Stimulated activated CD4-positive, alpha-beta T cell treated with anti-CD3 and anti-CD28 coated beads, Interleukin-4, amount 100 ng/mL, for 48 hours (primary cell): ENCODE measurements around the gene SMC1B.
"Not testable (repeated sequence)": the region's sequence is repeated elsewhere in the genome, so short reads cannot be mapped to it uniquely, and the experiment has no call there.

ENCODE experiments used
- DNase-seq, 2 donors: peaks; one replicate each; pipeline ENCODE4 v3.0.0-alpha.2; 2020; ENCODE audit warnings: low read depth in 2 of 2

SMC1B gene

GRCh38 chr22:45413368-45414211, at the start of gene SMC1B, which contains the start of gene RIBC2:
Gene SMC1B, minus strand, starts transcription at chr22:45413599. Its CDS starts 32 bp downstream, at chr22:45413567.
Gene RIBC2, plus strand, starts transcription at chr22:45413693. Its CDS starts 194 bp downstream, at chr22:45413887.
- peak; percentile 83 to 85 for DNase-seq

GRCh38 chr22:45462034-45462655, 48.7 kb upstream of the SMC1B start:
- no peak for DNase-seq

- no peak for DNase-seq
Observed at GRCh38 chr22:45460288-45461109, 47.1 kb upstream of the SMC1B start.

GRCh38 chr22:45459235-45459634, 45.8 kb upstream of the SMC1B start:
- DNase-seq: no peak

- DNase-seq: no peak
Observed at GRCh38 chr22:45458532-45458931, 45.1 kb upstream of the SMC1B start.

GRCh38 chr22:45456811-45457210, 43.4 kb upstream of the SMC1B start:
- no peak for DNase-seq

- no peak for DNase-seq
Observed at GRCh38 chr22:45455621-45456020, 42.2 kb upstream of the SMC1B start.

GRCh38 chr22:45455212-45455611, 41.8 kb upstream of the SMC1B start:
- no peak for DNase-seq

- no peak for DNase-seq
Observed at GRCh38 chr22:45454275-45454674, 40.9 kb upstream of the SMC1B start.

- DNase-seq: no peak
Observed at GRCh38 chr22:45453764-45454163, 40.4 kb upstream of the SMC1B start.

- no peak for DNase-seq
Observed at GRCh38 chr22:45452565-45453379, 39.4 kb upstream of the SMC1B start.

GRCh38 chr22:45451972-45452371, 38.6 kb upstream of the SMC1B start:
- no peak for DNase-seq

- DNase-seq: no peak
Observed at GRCh38 chr22:45450921-45451651, 37.7 kb upstream of the SMC1B start.

- DNase-seq: no peak
Observed at GRCh38 chr22:45450101-45450785, 36.8 kb upstream of the SMC1B start.

- DNase-seq: not testable (repeated sequence)
Observed at GRCh38 chr22:45449442-45449841, 36.0 kb upstream of the SMC1B start.

GRCh38 chr22:45448431-45448830, 35.0 kb upstream of the SMC1B start:
- DNase-seq: no peak

GRCh38 chr22:45447596-45447995, 34.2 kb upstream of the SMC1B start:
- DNase-seq: not testable (repeated sequence)

- DNase-seq: no peak
Observed at GRCh38 chr22:45446216-45446615, 32.8 kb upstream of the SMC1B start.

GRCh38 chr22:45445031-45445710, 31.8 kb upstream of the SMC1B start:
- no peak for DNase-seq
